ENCODE results near the gene MEX3D. TPM values are rescaled to one million over a fixed set of nuclear protein-coding genes. Genes with fewer than 3 reads are reported as not detected.
"Not testable (repeated sequence)": the region's sequence is repeated elsewhere in the genome, so short reads cannot be mapped to it uniquely, and the experiment has no call there.

The MEX3D gene
- total and polyA plus RNA-seq, 2 experiments from 2014 or later, result 12.4 to 94.9 TPM

DNA sequence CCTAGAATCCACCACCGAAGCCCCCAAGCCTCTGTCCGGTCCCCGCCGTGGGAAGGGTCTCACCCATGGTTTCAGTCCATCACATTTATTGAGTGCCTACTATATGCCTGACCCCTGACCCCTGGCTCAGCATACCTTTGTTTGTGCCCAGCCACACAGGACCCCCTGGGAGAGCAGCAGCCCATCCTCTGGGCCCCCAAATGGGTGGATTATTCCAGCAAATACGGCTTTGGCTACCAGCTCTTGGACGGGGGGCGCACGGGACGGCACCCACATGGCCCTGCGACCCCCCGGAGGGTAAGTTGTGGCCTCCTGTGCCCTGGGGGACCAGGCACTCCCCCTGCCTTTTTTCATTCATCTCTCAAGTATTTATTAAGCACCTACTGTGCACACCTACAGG, 36.5 kb downstream of the MEX3D start:
- ATAC-seq (no peak), DNase-seq (ENCODE audit: low spot score) (no peak)
- H3K79me2 ChIP-seq (replicated peaks; ENCODE audit: insufficient read depth), result no peaks in the 10 kb centered on the region
- Mint-ChIP-seq H3K4me1 (no peaks in the 10 kb centered on the region), H3K4me3 (no peak overlapping the region), H3K9me3 (no peaks in the 10 kb centered on the region), H3K27me3 (ENCODE audit: insufficient read depth, low read depth, poor library complexity) (peaks cover 11% of the 10 kb centered on the region), H3K36me3 (ENCODE audit: low read depth) (no peaks in the 10 kb centered on the region), H3K27ac (no peak overlapping the region)
- no peak overlapping the region for H2AFZ ChIP-seq
- H3K27me3 ChIP-seq (ENCODE audit: insufficient read depth), result no peaks in the 10 kb centered on the region
- no peak overlapping the region for H3K4me2 ChIP-seq
- H4K20me1 ChIP-seq (replicated peaks; ENCODE audit: insufficient read depth), result no peaks in the 10 kb centered on the region
- H3K36me3 ChIP-seq (ENCODE audit: insufficient read depth), result no peaks in the 10 kb centered on the region
- TF ChIP-seq CREB1 (CRISPR knock-in tag; IDR thresholded peaks at IDR 0.05; ENCODE audit: low read depth) (no peak), STAT1 (IDR thresholded peaks at IDR 0.05; ENCODE audit: unreplicated experiment) (no peak), ZNF114 (CRISPR knock-in tag; IDR thresholded peaks at IDR 0.05) (no peak)
- TF ChIP-seq, protein P1, sequence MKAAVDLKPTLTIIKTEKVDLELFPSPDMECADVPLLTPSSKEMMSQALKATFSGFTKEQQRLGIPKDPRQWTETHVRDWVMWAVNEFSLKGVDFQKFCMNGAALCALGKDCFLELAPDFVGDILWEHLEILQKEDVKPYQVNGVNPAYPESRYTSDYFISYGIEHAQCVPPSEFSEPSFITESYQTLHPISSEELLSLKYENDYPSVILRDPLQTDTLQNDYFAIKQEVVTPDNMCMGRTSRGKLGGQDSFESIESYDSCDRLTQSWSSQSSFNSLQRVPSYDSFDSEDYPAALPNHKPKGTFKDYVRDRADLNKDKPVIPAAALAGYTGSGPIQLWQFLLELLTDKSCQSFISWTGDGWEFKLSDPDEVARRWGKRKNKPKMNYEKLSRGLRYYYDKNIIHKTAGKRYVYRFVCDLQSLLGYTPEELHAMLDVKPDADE (IDR thresholded peaks at IDR 0.05), result no peak
- no peak overlapping the region for H3K27ac ChIP-seq (ENCODE audit: low read depth)
- no peak overlapping the region for H3K4me3 ChIP-seq
- H3K4me1 ChIP-seq (ENCODE audit: insufficient read depth), result no peaks in the 10 kb centered on the region
- H3K9me2 ChIP-seq (ENCODE audit: insufficient read depth), result no peaks in the 10 kb centered on the region
- H3F3A ChIP-seq (replicated peaks; ENCODE audit: low read depth), result no peaks in the 10 kb centered on the region

DNA sequence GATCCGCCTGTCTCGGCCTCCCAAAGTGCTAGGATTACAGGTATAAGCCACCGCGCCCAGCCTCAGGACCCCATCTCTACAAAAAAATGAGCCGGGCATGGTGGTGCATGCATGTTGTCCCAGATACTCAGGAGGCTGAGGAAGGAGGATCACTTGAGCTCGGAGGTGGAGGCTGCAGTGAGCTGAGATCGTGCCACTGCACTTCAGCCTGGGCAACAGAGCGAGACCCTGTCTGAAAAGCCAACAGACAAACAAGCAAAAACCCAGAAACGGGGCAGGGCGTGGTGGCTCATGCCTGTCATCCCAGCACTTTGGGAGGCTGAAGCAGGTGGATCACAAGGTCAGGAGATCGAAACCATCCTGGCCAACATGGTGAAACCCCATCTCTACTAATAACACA, 37.3 kb downstream of the MEX3D start:
- not testable (repeated sequence) for H3K27ac ChIP-seq (ENCODE audit: low read depth); H3K27me3 ChIP-seq (ENCODE audit: insufficient read depth); H2AFZ ChIP-seq; H3K4me2 ChIP-seq; H3K36me3 ChIP-seq (ENCODE audit: insufficient read depth); H3K4me1 ChIP-seq (ENCODE audit: insufficient read depth); H3K27ac Mint-ChIP-seq; H3F3A ChIP-seq (replicated peaks; ENCODE audit: low read depth); H3K4me3 Mint-ChIP-seq; H4K20me1 ChIP-seq (replicated peaks; ENCODE audit: insufficient read depth); ATAC-seq; H3K4me3 ChIP-seq; DNase-seq (ENCODE audit: low spot score); H3K9me2 ChIP-seq (ENCODE audit: insufficient read depth); H3K79me2 ChIP-seq (replicated peaks; ENCODE audit: insufficient read depth); H3K4me1 Mint-ChIP-seq; H3K9me3 Mint-ChIP-seq; H3K36me3 Mint-ChIP-seq (ENCODE audit: low read depth)
- peaks cover 12% of the 10 kb centered on the region for H3K27me3 Mint-ChIP-seq (ENCODE audit: insufficient read depth, low read depth, poor library complexity)

DNA sequence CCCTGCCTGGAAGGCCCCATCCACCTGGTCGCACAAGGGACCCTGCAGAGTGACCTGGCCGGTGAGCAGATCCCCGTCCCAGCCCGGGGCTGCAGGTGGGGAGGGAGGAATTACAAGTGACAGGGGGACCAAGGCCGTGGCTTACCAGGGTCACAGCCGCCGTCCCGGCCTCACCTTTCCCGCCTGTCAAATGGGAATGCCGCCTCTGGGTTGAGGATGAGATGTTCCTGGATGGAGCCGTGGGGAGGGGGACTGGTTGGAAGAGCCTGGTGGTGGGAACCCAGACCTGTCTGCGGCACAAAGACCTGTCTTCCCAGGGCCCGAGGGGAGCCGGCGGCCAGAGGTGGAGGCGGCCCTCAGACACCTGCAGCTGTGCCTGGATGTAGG, 38.7 kb downstream of the MEX3D start:
- Histone ChIP-seq H3K79me2 (replicated peaks; ENCODE audit: insufficient read depth) (no peaks in the 10 kb centered on the region), H3K4me3 (no peak overlapping the region), H3K9me2 (ENCODE audit: insufficient read depth) (no peaks in the 10 kb centered on the region), H3K4me1 (ENCODE audit: insufficient read depth) (no peaks in the 10 kb centered on the region), H3F3A (replicated peaks; ENCODE audit: low read depth) (no peaks in the 10 kb centered on the region), H2AFZ (no peak overlapping the region), H3K27me3 (ENCODE audit: insufficient read depth) (peaks cover 8% of the 10 kb centered on the region), H3K4me2 (no peak overlapping the region), H4K20me1 (replicated peaks; ENCODE audit: insufficient read depth) (no peaks in the 10 kb centered on the region), H3K36me3 (ENCODE audit: insufficient read depth) (no peaks in the 10 kb centered on the region), H3K27ac (ENCODE audit: low read depth) (no peak overlapping the region)
- peaks cover 3% of the 10 kb centered on the region; the same call in 1 of the 3 replicates for H3K36me3 Mint-ChIP-seq (ENCODE audit: low read depth)
- no peak overlapping the region for H3K4me3 Mint-ChIP-seq
- peaks cover 2% of the 10 kb centered on the region; the same call in 1 of the 3 replicates for H3K9me3 Mint-ChIP-seq
- DNase-seq (ENCODE audit: low spot score), result no peak
- peaks cover 23% of the 10 kb centered on the region for H3K27me3 Mint-ChIP-seq (ENCODE audit: insufficient read depth, low read depth, poor library complexity)
- H3K4me1 Mint-ChIP-seq, result peaks cover 5% of the 10 kb centered on the region; the same call in 2 of the 3 replicates
- ATAC-seq, result no peak
- H3K27ac Mint-ChIP-seq, result no peak overlapping the region
- TF ChIP-seq, protein P2, sequence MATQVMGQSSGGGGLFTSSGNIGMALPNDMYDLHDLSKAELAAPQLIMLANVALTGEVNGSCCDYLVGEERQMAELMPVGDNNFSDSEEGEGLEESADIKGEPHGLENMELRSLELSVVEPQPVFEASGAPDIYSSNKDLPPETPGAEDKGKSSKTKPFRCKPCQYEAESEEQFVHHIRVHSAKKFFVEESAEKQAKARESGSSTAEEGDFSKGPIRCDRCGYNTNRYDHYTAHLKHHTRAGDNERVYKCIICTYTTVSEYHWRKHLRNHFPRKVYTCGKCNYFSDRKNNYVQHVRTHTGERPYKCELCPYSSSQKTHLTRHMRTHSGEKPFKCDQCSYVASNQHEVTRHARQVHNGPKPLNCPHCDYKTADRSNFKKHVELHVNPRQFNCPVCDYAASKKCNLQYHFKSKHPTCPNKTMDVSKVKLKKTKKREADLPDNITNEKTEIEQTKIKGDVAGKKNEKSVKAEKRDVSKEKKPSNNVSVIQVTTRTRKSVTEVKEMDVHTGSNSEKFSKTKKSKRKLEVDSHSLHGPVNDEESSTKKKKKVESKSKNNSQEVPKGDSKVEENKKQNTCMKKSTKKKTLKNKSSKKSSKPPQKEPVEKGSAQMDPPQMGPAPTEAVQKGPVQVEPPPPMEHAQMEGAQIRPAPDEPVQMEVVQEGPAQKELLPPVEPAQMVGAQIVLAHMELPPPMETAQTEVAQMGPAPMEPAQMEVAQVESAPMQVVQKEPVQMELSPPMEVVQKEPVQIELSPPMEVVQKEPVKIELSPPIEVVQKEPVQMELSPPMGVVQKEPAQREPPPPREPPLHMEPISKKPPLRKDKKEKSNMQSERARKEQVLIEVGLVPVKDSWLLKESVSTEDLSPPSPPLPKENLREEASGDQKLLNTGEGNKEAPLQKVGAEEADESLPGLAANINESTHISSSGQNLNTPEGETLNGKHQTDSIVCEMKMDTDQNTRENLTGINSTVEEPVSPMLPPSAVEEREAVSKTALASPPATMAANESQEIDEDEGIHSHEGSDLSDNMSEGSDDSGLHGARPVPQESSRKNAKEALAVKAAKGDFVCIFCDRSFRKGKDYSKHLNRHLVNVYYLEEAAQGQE (IDR thresholded peaks at IDR 0.05; ENCODE audit: unreplicated experiment), result no peak
- no peak for TF ChIP-seq STAT1 (IDR thresholded peaks at IDR 0.05; ENCODE audit: unreplicated experiment)
- no peak for TF ChIP-seq EZH2 (IDR thresholded peaks at IDR 0.05; ENCODE audit: low read depth, unreplicated experiment)
- no peak for TF ChIP-seq NANOG (IDR thresholded peaks at IDR 0.05; ENCODE audit: borderline replicate concordance)
- no peak for TF ChIP-seq CREB1 (CRISPR knock-in tag; IDR thresholded peaks at IDR 0.05; ENCODE audit: low read depth)
- no peak for TF ChIP-seq POLR2AphosphoS5 (IDR thresholded peaks at IDR 0.05; ENCODE audit: low read depth)
